ENCODE measurements around the gene OTUB2.

Gene OTUB2

GRCh38 chr14:94050231-94050880, 24.2 kb downstream of the OTUB2 start:
- TF ChIP-seq CTCF (IDR thresholded peaks at IDR 0.05), result no peak

GRCh38 chr14:94051115-94051514, 25.0 kb downstream of the OTUB2 start:
- TF ChIP-seq CTCF (IDR thresholded peaks at IDR 0.05), result peak; percentile 38; the same call in 1 of the 2 replicates

- no peak for TF ChIP-seq CTCF (IDR thresholded peaks at IDR 0.05)
These were observed 25.6 kb downstream of the OTUB2 start for GRCh38 chr14:94051779-94052178.

- no peak for TF ChIP-seq CTCF (IDR thresholded peaks at IDR 0.05)
These were observed 26.1 kb downstream of the OTUB2 start for GRCh38 chr14:94052199-94052598.

- no peak for TF ChIP-seq CTCF (IDR thresholded peaks at IDR 0.05)
These were observed 26.5 kb downstream of the OTUB2 start for GRCh38 chr14:94052662-94053061.

- no peak for TF ChIP-seq CTCF (IDR thresholded peaks at IDR 0.05)
These were observed 28.3 kb downstream of the OTUB2 start for GRCh38 chr14:94054401-94054800.

GRCh38 chr14:94054936-94055335, 28.8 kb downstream of the OTUB2 start:
- TF ChIP-seq CTCF (IDR thresholded peaks at IDR 0.05), result no peak
